GDM1 (cell line): ENCODE results near the gene C6orf58.

ENCODE experiments used
- DNase-seq: peaks from one replicate; lab custom pipeline; 2025; lab: John Stamatoyannopoulos, UW

C6orf58 gene

DNA sequence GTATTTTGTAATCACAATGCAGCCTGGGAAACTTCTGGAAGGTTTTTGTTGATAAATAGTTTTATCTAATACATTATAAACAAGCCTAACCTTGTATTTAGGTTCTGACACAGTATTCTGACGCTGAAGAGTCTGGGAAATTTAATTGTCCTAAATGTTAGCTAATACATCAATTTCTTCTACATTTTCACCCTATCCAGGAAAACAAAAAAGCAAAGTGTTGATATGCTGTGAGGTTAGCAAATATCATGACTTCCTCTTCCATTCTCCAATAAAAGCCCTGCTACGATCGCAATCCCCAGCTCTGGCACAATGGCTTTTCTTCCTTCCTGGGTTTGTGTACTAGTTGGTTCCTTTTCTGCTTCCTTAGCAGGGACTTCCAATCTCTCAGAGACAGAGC is at the start of gene C6orf58:
Gene C6orf58, plus strand, starts transcription at position 301 of the 400 bp plus-strand sequence. Its CDS starts 12 bp downstream, at position 313.
- no peak for DNase-seq

DNA sequence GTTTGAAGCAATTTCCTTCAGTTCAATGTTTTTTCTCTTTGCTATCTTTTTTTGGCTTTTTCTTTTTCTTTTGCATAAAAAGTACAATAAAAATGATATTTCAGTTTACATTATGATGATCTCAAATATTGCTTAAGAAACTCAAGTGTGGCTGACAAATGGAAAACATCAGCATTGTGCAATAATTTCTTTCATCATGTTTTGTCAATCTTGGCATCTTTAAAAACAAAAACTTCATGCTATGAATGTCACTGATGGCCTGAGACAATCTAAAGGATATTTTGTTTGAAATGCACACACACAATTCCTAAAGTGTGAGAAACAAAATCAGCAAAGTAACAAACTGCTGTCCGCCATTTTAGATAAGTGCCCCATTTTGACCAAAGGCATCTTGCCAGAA is 44.0 kb upstream of the C6orf58 start:
- DNase-seq: no peak

GRCh38 chr6:127533736-127534135 is 43.2 kb upstream of the C6orf58 start:
- no peak for DNase-seq

GRCh38 chr6:127538750-127539264 is 38.2 kb upstream of the C6orf58 start:
- no peak for DNase-seq

DNA sequence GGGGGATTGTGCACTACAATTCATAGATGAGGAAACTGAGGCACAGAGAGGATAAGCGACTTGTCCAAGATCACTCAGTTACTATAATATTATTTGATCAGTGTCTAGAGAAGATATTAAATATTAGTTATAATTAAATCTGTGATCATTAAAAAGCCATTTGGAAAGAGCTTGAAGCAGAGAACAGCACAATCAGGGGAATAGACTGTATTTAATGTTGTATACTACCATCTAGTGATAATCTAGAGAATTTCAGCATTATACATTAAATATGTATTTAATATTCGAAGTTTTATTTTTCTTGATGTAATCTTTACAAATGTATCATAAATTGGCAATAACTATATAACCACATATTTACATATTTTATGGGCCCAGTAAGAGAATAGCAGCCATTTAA is 37.7 kb upstream of the C6orf58 start:
- no peak for DNase-seq

DNA sequence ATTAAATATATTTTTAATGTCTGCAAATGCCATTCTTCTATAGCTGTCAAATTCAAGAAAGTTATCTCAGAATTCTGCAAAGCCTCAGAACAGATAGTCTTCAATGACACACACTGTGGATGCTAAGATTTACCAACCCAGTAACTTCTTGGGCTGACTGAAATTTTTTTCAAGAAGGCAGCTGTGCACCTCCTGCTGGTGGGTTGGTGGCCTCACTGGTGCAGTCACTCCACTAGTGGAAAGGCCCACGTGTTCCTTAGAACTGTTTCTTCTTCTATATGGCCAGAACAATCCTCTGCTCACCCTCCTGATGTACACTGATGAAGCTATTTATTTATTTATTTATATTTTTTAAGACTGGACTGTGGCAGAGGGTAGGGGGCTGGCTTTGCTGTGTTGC is 29.8 kb upstream of the C6orf58 start:
- no peak for DNase-seq

GRCh38 chr6:127547904-127548649 is 28.9 kb upstream of the C6orf58 start:
- no peak for DNase-seq

DNA sequence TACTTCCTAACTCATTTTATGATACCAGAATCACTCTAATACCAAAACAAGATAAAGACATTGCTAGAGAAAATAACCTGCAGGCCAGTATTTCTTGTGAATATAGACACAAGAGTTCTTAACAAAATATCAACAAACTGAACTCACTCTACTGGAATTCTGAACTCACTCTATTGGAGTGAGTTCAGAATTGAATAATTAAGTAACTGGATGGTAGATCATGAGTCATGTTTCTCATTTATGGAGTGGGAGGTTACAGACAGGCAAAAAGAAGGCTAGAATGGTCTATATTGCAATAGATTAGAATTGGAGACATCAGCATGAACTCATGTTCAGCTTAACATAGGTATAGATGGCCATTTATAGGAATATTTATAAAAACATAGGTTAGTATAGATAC is 26.6 kb upstream of the C6orf58 start:
- no peak for DNase-seq

GRCh38 chr6:127554435-127555006 is 22.5 kb upstream of the C6orf58 start:
- no peak for DNase-seq

- DNase-seq: no peak
These were observed 15.3 kb upstream of the C6orf58 start for GRCh38 chr6:127561660-127562059.

DNA sequence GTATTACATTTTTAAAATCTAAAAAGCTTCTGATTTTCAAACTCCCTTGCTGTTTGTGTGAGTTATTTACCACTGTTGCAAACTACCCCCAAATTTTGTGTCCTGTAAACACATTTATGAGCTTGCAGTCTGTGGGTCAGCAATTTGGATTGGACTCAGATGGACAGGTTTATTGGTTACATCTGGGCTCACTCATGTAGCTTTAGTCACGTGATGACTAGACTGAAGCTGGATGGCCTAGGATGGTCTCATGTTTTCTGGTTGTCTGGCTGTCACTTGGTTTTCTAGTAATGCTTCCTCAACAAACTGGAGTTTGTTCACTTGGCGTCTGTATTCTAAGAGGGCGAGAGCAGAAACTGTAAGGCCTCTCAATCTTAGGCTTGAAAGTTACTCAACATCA is 12.2 kb upstream of the C6orf58 start:
- DNase-seq: no peak

DNA sequence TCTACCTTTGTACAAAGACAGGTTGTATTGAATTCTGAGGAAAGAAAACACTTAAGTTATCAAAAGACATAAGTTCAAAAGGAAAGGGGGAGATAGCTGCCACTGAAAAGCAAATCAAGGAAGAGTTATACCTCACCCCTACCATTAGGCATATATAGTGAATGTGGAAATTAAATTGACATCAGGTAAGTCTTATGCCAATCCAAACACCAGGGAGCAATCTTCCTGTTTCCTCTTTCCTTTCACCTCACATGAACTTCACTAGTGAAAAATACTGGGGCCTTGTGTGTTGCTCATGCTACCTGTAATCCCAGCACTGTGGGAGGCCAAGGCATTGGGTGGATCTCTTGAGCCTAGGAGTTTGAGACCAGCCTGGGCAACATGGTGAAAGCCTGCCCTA is 10.9 kb upstream of the C6orf58 start:
- DNase-seq: no peak

- no peak for DNase-seq
These were observed 10.3 kb upstream of the C6orf58 start for GRCh38 chr6:127566651-127567050.

DNA sequence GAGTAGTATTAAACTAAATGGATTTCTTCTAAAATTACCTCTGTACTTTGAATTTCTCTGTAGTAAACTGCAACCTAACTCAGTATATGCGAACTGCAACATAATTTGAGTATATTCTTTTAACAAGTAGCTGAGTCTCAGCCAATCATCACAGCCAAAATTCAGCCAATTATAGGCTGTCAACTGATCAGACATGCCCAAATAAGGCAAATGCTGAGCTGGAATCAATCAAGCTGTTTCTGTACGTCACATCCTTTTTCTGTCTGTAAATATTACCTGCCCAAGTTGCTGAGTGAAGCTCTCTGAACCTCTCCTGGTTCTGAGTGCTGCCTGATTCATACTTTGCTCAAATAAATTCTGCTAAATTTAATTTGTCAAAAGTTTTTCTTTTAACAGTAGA is 9.5 kb upstream of the C6orf58 start:
- DNase-seq: no peak

GRCh38 chr6:127570739-127571389 is 6.1 kb upstream of the C6orf58 start:
- DNase-seq: no peak

DNA sequence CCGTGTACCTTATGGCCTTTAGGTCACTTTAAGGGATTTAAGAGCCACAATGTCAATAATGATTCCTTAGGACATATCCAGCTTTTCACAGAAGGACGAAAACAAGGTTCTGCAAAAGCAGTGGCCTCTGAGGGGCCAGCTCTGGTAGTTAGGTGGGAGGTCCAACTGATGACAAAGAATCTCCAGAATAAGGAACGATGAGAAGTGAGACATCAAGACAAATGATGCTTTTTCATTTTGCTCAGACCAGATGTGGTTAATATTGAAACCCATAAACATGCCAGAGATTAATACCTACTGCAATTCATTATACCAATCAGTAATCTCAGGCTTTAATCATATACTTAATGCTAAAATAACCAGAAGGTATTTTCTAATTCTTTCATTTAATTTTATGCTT is 1.9 kb downstream of the C6orf58 start:
- no peak for DNase-seq

DNA sequence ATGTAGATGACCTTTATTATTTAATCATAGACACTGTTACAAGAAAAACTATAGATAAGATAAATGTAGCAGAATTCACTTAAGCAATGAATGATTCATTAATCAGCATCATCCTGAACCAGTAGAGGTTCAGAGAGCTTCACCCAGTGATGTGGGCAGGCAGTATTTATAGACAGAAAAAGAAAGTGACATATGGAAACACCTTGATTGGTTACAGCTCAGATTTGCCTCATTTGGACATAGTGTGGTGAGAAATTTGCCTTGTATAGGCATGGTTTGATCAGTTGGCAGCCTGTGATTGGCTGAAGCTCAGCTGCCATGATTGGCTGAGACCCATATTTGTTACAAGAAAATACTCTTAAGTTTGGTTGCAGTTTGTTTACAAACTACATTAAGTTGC is 4.6 kb downstream of the C6orf58 start:
- DNase-seq: no peak

DNA sequence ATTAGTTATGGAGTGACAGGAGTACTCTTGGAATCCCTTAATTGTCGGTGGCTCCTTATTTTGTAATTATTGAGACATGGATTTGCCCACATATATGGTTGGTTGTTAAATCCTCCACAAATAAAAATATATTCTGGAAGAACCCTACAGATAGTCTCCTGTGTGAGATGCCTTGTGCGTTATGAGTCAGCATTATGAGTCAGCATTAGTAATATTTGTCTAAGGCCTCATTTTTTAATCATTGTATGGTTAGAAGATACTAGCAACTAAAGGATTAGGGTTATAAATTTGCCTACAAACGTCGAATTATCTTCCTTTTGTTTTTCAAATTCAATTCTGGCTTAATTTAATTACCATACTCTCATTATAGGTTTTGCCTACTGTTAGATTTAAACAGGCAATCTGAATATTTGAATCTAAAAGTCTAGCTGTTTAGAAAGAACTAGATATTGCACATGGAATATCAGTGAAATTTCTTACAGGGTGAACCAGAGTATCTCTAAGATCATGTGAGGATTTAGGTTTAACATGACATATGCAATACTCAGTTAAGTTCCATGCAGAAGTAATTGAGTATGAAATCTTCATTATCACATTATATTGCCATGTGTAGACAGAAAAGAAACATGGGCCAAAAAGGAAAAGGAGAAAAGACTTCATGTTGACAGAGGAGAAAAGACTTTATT is 5.9 kb downstream of the C6orf58 start:
- no peak for DNase-seq

DNA sequence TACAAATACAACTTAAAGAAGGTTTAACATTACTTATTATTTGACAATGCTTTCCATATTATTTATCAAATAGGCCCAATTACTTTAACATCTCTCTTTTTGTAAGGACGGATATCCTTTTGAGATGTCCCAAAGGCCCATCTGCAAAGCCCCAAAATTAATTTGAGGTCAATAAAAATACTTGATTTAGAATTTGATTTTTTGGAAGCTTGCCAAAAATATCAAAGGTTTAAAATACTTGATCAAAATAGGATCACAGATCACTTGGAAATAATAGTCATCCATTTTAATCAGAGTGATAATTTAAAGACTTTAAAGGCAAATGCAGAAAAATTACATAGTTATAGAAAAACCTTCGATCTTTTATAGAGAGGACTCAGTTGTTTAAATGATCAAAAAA is 8.1 kb downstream of the C6orf58 start:
- DNase-seq: no peak

DNA sequence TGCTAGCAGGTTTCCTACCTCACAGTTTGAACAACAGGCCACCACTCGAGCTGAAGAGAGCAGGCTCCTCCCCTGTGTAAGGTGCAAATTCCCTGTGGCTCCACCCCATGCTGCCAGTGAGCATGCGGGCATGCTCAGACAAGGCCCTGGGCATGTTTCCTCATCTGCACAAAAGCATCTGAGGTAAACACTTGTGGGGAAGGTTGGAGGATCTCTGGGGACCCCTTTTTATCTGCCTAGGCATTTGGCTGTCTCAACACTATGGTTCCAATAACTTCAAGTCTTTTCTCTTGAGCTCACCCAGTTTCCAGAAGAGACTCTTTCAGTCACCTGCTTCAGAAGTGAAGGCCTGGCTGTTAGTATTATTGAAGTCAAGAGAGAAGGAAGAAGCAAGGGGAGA is 9.4 kb downstream of the C6orf58 start:
- no peak for DNase-seq

- no peak for DNase-seq
These were observed 10.9 kb downstream of the C6orf58 start for GRCh38 chr6:127587875-127588274.

- DNase-seq: no peak
These were observed 12.2 kb downstream of the C6orf58 start for GRCh38 chr6:127589135-127589534.

DNA sequence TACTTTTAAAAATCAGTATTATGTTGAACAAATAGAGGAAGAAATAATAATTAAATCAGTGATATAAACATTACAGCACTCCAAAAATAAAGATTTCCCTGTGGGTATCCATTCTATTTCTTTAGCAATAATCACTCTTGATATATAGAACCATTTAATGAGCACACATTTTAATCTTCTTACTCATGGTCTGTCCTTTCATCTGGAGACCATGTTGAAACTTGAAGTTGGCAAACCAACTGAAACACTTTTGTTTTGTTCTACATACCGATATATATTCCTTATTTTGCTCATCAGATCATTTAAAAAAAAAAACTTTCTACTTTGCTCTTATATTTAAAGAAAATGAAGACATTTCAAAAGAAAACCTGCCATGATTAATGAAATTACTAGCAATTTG is 13.4 kb downstream of the C6orf58 start:
- DNase-seq: no peak
